Mucosa of rectum (tissue), 2 donors: ENCODE data around the gene NSMCE1.

Experiments
- H3K27ac ChIP-seq, 2 donors: one replicate each; pipeline ENCODE4 v1.7.0; 2013; ENCODE audit warnings: inconsistent platforms in 2 of 2, low read depth in 2 of 2, low read length in 2 of 2
- H3K27me3 ChIP-seq, 2 donors: one replicate each; pipeline ENCODE4 v1.7.0; 2013; ENCODE audit warnings: low read length in 2 of 2; ENCODE audit not compliant: control insufficient read depth in 2 of 2, insufficient read depth in 2 of 2
- H3K36me3 ChIP-seq, 2 donors: one replicate each; pipeline ENCODE4 v1.7.0; 2013; ENCODE audit warnings: low read length in 2 of 2; ENCODE audit not compliant: control insufficient read depth in 2 of 2, insufficient read depth in 2 of 2
- H3K4me1 ChIP-seq, 2 donors: one replicate each; pipeline ENCODE4 v1.7.0; 2013; ENCODE audit warnings: low read length in 2 of 2, mild to moderate bottlenecking in 1 of 2; ENCODE audit not compliant: control insufficient read depth in 2 of 2, insufficient read depth in 2 of 2
- H3K4me3 ChIP-seq, 2 donors: one replicate each; pipeline ENCODE4 v1.7.0; 2013; ENCODE audit warnings: low read length in 2 of 2
- H3K9ac ChIP-seq, 2 donors: one replicate each; pipeline ENCODE4 v1.7.0; 2013; ENCODE audit warnings: low read length in 2 of 2, low read depth in 1 of 2, mild to moderate bottlenecking in 1 of 2
- H3K9me3 ChIP-seq, 2 donors: one replicate each; pipeline ENCODE4 v1.7.0; 2013; ENCODE audit warnings: low read length in 2 of 2; ENCODE audit not compliant: control insufficient read depth in 2 of 2
- donor health status: healthy.
- donor health status: Normal muscosa, but diverticular disease.

The NSMCE1 gene

DNA sequence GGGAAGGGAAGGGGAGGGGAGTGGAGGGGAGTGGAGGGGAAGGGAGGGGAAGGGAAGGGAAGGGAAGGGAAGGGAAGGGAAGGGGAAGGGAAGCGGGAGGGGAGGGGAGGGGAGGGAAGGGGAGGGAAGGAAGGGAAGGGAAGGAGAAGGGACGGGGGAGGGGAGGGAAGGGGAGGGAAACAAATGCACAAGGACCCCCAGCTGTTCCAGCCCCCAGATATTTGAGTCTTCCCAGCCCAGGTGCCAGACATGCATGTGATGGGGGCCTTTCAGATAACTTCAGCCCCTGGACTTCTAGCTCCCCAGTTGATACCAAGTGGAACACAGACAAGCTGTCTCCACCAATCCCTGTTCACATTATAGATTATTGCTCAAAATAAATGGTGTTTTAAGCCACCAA, 79.9 kb downstream of the NSMCE1 start:
- no peaks in the 10 kb centered on the region for H3K4me1 ChIP-seq
- H3K4me3 ChIP-seq = no peak overlapping the region
- no peaks in the 10 kb centered on the region for H3K36me3 ChIP-seq
- H3K27me3 ChIP-seq = no peaks in the 10 kb centered on the region
- no peak overlapping the region for H3K9ac ChIP-seq
- H3K9me3 ChIP-seq = no peaks in the 10 kb centered on the region
- H3K27ac ChIP-seq = no peak overlapping the region

- Histone ChIP-seq H3K9ac (no peak overlapping the region), H3K27ac (no peak overlapping the region), H3K9me3 (no peaks in the 10 kb centered on the region), H3K27me3 (no peaks in the 10 kb centered on the region), H3K36me3 (no peaks in the 10 kb centered on the region), H3K4me1 (no peaks in the 10 kb centered on the region), H3K4me3 (no peak overlapping the region)
These were observed 82.8 kb downstream of the NSMCE1 start for GRCh38 chr16:27185776-27186130.

DNA sequence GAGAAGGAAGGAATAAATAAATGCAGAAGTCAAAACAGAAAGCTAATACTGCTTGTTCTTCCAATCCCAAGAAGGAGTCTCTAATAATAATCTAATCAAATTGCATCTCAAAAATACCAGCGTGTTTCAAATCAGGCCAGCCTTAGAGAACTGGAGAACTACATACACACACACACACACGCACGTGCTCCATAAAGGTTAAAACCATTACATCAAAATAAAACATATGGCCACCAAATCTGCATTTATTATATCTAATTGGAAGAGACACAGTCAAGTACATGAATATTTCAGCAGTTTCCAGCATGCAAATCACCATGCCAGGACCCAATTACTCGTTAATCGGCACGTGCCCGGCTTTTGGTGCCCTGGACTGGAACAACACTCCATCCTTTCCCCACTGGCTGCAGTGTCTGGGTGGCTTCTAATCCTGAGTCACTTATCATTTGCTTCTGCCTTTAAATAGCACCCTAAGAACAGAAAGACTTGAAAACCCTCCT, 85.6 kb downstream of the NSMCE1 start:
- H3K27ac ChIP-seq = no peak overlapping the region
- no peak overlapping the region for H3K4me3 ChIP-seq
- H3K4me1 ChIP-seq = peaks cover 6 to 7% of the 10 kb centered on the region in 2 donors
- no peaks in the 10 kb centered on the region for H3K27me3 ChIP-seq
- H3K9ac ChIP-seq = no peak overlapping the region
- H3K9me3 ChIP-seq = no peaks in the 10 kb centered on the region
- no peaks in the 10 kb centered on the region for H3K36me3 ChIP-seq

DNA sequence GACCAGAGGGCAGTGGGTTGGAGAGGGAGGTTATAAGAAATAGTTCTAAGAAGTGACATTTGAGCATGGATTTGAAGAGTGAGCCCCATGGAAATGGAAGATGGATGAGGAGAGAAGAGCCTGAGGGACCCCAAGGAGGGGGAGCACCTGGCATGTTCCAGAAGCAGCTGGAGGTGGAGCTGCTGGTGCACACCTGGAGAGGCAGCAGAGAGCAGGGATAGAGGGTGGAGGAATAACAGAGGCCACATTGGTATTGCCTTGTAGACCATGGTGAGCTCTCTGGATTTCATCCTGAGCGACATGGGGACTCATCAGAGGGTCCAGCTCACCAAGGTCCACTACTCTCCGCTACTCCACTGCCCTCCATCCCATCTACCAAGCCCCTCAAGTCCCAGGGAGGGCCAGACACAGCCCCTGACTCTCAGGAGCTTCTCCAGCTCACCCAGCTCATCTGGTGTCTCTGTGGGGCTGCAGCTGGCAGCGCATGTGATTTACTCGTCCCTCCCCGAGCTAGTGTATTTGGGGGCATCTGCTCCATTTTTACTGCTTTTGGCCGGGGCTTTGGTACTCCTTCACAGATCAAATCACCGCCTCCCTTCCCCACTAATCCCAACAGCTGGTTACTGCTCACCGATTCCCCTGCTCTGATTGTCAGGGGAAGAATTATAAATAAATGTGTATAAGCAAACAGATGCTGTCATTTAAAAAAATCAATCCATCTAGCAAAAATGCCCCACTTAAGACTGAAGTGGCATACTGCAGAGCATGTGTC, 87.4 kb downstream of the NSMCE1 start:
- no peak overlapping the region for H3K27ac ChIP-seq
- no peaks in the 10 kb centered on the region for H3K27me3 ChIP-seq
- peaks cover 6 to 7% of the 10 kb centered on the region in 2 donors for H3K4me1 ChIP-seq
- no peaks in the 10 kb centered on the region for H3K36me3 ChIP-seq
- no peak overlapping the region for H3K4me3 ChIP-seq
- H3K9me3 ChIP-seq = no peaks in the 10 kb centered on the region
- no peak overlapping the region for H3K9ac ChIP-seq

GRCh38 chr16:27179500-27180072, 89.0 kb downstream of the NSMCE1 start:
- Histone ChIP-seq H3K36me3 (no peaks in the 10 kb centered on the region), H3K27ac (no peak overlapping the region), H3K4me3 (no peak overlapping the region), H3K9ac (no peak overlapping the region), H3K9me3 (no peaks in the 10 kb centered on the region), H3K27me3 (no peaks in the 10 kb centered on the region), H3K4me1 (peaks cover 6 to 7% of the 10 kb centered on the region in 2 donors)

- H3K36me3 ChIP-seq = no peaks in the 10 kb centered on the region
- H3K9ac ChIP-seq = no peak overlapping the region
- H3K9me3 ChIP-seq = no peaks in the 10 kb centered on the region
- no peaks in the 10 kb centered on the region for H3K27me3 ChIP-seq
- no peak overlapping the region for H3K27ac ChIP-seq
- no peak overlapping the region for H3K4me3 ChIP-seq
- H3K4me1 ChIP-seq = peaks cover 9 to 11% of the 10 kb centered on the region in 2 donors
These were observed 91.4 kb downstream of the NSMCE1 start for GRCh38 chr16:27177031-27177774.

DNA sequence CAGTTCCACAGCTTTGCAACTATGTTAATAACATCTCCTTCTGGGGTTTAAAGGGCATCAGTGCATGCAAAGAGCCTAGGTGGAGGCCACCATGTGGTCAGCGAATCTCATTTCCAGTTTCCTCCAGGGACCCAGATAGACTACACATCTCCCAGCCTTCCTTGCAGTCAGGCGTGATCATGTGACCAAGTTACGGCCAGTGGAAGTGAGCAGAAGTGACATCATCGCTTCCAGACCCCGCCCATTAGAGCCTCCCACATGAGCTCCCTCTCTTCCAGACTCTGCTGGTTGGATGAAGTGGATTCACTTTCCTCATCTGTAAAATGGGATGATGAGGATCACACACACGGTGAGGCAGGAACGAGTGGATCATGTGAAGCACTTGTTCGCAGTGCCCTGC, 92.7 kb downstream of the NSMCE1 start:
- no peaks in the 10 kb centered on the region for H3K9me3 ChIP-seq
- no peak overlapping the region for H3K9ac ChIP-seq
- no peak overlapping the region for H3K27ac ChIP-seq
- H3K27me3 ChIP-seq = no peaks in the 10 kb centered on the region
- H3K4me3 ChIP-seq = no peak overlapping the region
- no peaks in the 10 kb centered on the region for H3K36me3 ChIP-seq
- H3K4me1 ChIP-seq = peaks cover 9 to 11% of the 10 kb centered on the region in 2 donors
